A673 (cell line): ENCODE results near the gene C2CD4A. TPM values are rescaled to one million over a fixed set of nuclear protein-coding genes. Genes with fewer than 3 reads are reported as not detected.

Experiments
- BruUV-seq: library from RNA; stranded (reverse); fragments of 400-500 nt; replicated peaks from 2 replicates; lab custom pipeline; 2021; lab: Mats Ljungman, UMichigan
- CTCF ChIA-PET: fragments of 300-600 bp; sonication (Branson Sonifier 250); formaldehyde crosslinking; loops from one replicate; lab custom pipeline; 2022; ENCODE audit warnings: antibody characterized with exemption; lab: Charles Lee
- POLR2A ChIA-PET: fragments of 300-600 bp; sonication (Branson Sonifier 250); formaldehyde crosslinking; loops from one replicate; lab custom pipeline; 2022; ENCODE audit warnings: antibody characterized with exemption; ENCODE audit not compliant: low non-redundant PET; lab: Charles Lee
- DNase-seq: peaks from one replicate; pipeline ENCODE4 v3.0.0-alpha.2; 2015; ENCODE audit warnings: low spot score
- H3K27ac ChIP-seq: fragments of 200-600 bp; sonication (generic); 2 replicates; pipeline ENCODE4 v1.5.1; 2016; ENCODE audit warnings: mixed run types, low read depth, mild to moderate bottlenecking, mixed read lengths, antibody characterized with exemption, low read length; ENCODE audit not compliant: poor library complexity, severe bottlenecking
- H3K27me3 ChIP-seq: fragments of 200-600 bp; sonication (generic); replicated peaks from 2 replicates; pipeline ENCODE4 v1.6.1; 2017; ENCODE audit warnings: mixed run types, low read depth, mild to moderate bottlenecking, mixed read lengths, antibody characterized with exemption, low read length; ENCODE audit not compliant: insufficient read depth, poor library complexity
- H3K36me3 ChIP-seq: fragments of 200-600 bp; sonication (generic); 2 replicates; pipeline ENCODE4 v1.6.1; 2016; ENCODE audit warnings: mixed run types, mild to moderate bottlenecking, mixed read lengths, antibody characterized with exemption, low read length; ENCODE audit not compliant: insufficient read depth, poor library complexity, severe bottlenecking
- H3K4me1 ChIP-seq: fragments of 200-600 bp; sonication (generic); 2 replicates; pipeline ENCODE4 v1.6.1; 2017; ENCODE audit warnings: mixed run types, mild to moderate bottlenecking, mixed read lengths, antibody characterized with exemption, low read length; ENCODE audit not compliant: insufficient read depth, poor library complexity, severe bottlenecking
- H3K4me3 ChIP-seq: fragments of 200-600 bp; sonication (generic); 2 replicates; pipeline ENCODE4 v1.5.1; 2016; ENCODE audit warnings: low read depth, mixed run types, mild to moderate bottlenecking, mixed read lengths, low read length; ENCODE audit not compliant: poor library complexity, severe bottlenecking
- H3K9me3 ChIP-seq: fragments of 200-600 bp; sonication (generic); 2 replicates; pipeline ENCODE4 v1.6.1; 2016; ENCODE audit warnings: mixed run types, low read depth, mild to moderate bottlenecking, mixed read lengths, antibody characterized with exemption, low read length; ENCODE audit not compliant: poor library complexity, severe bottlenecking
- CTCF ChIP-seq: fragments of 300-800, 200-600 bp; sonication (generic); conservative IDR thresholded peaks from 2 replicates; pipeline ENCODE4 v1.5.1; 2017; ENCODE audit warnings: low read depth, mild to moderate bottlenecking, antibody characterized with exemption, low read length, moderate library complexity, mixed read lengths
- EZH2 ChIP-seq: fragments of 200-600 bp; sonication (generic); IDR thresholded peaks from 2 replicates; pipeline ENCODE4 v1.6.1; 2017; ENCODE audit warnings: borderline replicate concordance, low read depth, mild to moderate bottlenecking, mixed read lengths, antibody characterized with exemption, low read length; ENCODE audit not compliant: poor library complexity, severe bottlenecking
- intact Hi-C: fragments of 100-400 bp; cut with micrococcal nuclease; formaldehyde crosslinking; loops from one replicate; pipeline ENCODE4 v1.10.0; 2022; ENCODE audit not compliant: unreplicated experiment
- total RNA-seq: library from RNA; stranded (reverse); gene quantifications from 2 replicates; pipeline ENCODE4 v1.2.3, GENCODE V29; 2021

Gene C2CD4A
- total RNA-seq, 1 experiment from 2014 or later, result 0.34 TPM

GRCh38 chr15:62099094-62099601 lies 32.4 kb downstream of the C2CD4A start:
- Histone ChIP-seq H3K9me3 (no peaks in the 10 kb centered on the region), H3K27me3 (no peaks in the 10 kb centered on the region), H3K4me1 (no peaks in the 10 kb centered on the region), H3K27ac (peak overlapping the region; percentile 9), H3K4me3 (no peak overlapping the region), H3K36me3 (no peaks in the 10 kb centered on the region)
- POLR2A ChIA-PET, result no interaction called here
- CTCF ChIA-PET, result no interaction called here
- BruUV-seq, result no TSS peak
- intact Hi-C loops, result no loop called here
- peak; percentile 60 for DNase-seq
- TF ChIP-seq EZH2 (no peak), CTCF (no peak)

GRCh38 chr15:62103431-62103830 lies 36.7 kb downstream of the C2CD4A start:
- H3K4me3 ChIP-seq, result no peak overlapping the region
- CTCF ChIA-PET, result no interaction called here
- H3K4me1 ChIP-seq, result no peaks in the 10 kb centered on the region
- no peaks in the 10 kb centered on the region for H3K27me3 ChIP-seq
- no peak overlapping the region for H3K27ac ChIP-seq
- intact Hi-C loops, result no loop called here
- H3K36me3 ChIP-seq, result no peaks in the 10 kb centered on the region
- no TSS peak for BruUV-seq
- DNase-seq, result no peak
- POLR2A ChIA-PET, result interaction anchor here (0.7 kb wide), 2 partner anchors 107 to 891 kb away, joined by 4 to 6 read pairs; no protein-coding TSS in a partner anchor
- TF ChIP-seq EZH2, result no peak
- no peak for TF ChIP-seq CTCF
- no peaks in the 10 kb centered on the region for H3K9me3 ChIP-seq

GRCh38 chr15:62104401-62104800 lies 37.6 kb downstream of the C2CD4A start:
- DNase-seq, result no peak
- BruUV-seq, result no TSS peak
- H3K36me3 ChIP-seq, result no peaks in the 10 kb centered on the region
- no peaks in the 10 kb centered on the region for H3K27me3 ChIP-seq
- H3K27ac ChIP-seq, result no peak overlapping the region
- POLR2A ChIA-PET, result no interaction called here
- CTCF ChIA-PET, result interaction anchor here (0.6 kb wide), 1 partner anchor 8 kb away, joined by 5 read pairs; no protein-coding TSS in a partner anchor
- no peak overlapping the region for H3K4me3 ChIP-seq
- no peak for TF ChIP-seq CTCF
- TF ChIP-seq EZH2, result no peak
- no peaks in the 10 kb centered on the region for H3K9me3 ChIP-seq
- no peaks in the 10 kb centered on the region for H3K4me1 ChIP-seq
- intact Hi-C loops, result no loop called here
